WERI-Rb-1 (cell line): ENCODE data around the gene FBXO44.

Experiments used
- DNase-seq: peaks from one replicate; pipeline ENCODE4 v3.0.0-alpha.2; 2020
- H3K27ac ChIP-seq: fragments of 250-450 bp; sonication (Bioruptor Pico); 2 replicates; pipeline ENCODE4 v1.5.1; 2020; ENCODE audit warnings: mild to moderate bottlenecking, moderate library complexity
- H3K27me3 ChIP-seq: fragments of 250-450 bp; sonication (Bioruptor Pico); 2 replicates; pipeline ENCODE4 v1.5.1; 2021; ENCODE audit warnings: mild to moderate bottlenecking, low read depth, moderate library complexity; ENCODE audit not compliant: insufficient read depth, severe bottlenecking
- H3K36me3 ChIP-seq: fragments of 250-450 bp; sonication (Bioruptor Pico); 2 replicates; pipeline ENCODE4 v1.5.1; 2020; ENCODE audit warnings: mild to moderate bottlenecking, moderate library complexity
- H3K4me3 ChIP-seq: 2 replicates; pipeline ENCODE4 v1.5.1; 2011; ENCODE audit warnings: low read depth, mild to moderate bottlenecking, control low read depth, low read length
- H3K9me3 ChIP-seq: fragments of 250-450 bp; sonication (Bioruptor Pico); 2 replicates; pipeline ENCODE4 v1.5.1; 2021; ENCODE audit warnings: mild to moderate bottlenecking, moderate library complexity; ENCODE audit not compliant: severe bottlenecking
- TF ChIP-seq, protein P1 (sequence below): IDR thresholded peaks from 2 replicates; pipeline ENCODE4 v1.5.1; 2011; ENCODE audit warnings: low read depth, mild to moderate bottlenecking, control low read depth, inconsistent platforms, low read length

FBXO44 gene

DNA sequence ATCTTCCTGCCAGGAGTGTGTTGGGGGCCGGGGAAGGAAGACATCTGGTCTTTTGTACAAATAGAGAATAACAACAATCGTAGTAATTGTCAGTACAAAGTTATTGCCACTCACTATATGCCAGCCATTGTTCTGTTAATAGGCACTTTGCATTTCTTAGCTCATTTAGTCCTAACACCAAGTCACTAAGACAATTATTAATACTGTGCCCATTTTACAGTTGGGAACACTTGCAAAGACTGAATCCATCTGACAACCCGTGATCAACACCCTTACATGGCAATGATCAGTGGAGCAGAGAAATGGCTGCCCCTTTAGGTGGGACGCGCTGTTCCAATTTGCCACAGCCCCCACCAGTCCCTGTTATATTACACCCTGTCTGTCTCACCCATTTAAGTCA is 33.8 kb upstream of the FBXO44 start:
- peaks cover 8% of the 10 kb centered on the region for H3K9me3 ChIP-seq
- H3K27ac ChIP-seq: no peak overlapping the region
- no peaks in the 10 kb centered on the region for H3K27me3 ChIP-seq
- H3K4me3 ChIP-seq: no peak overlapping the region
- H3K36me3 ChIP-seq: no peaks in the 10 kb centered on the region
- DNase-seq: no peak
- TF ChIP-seq, protein P1, sequence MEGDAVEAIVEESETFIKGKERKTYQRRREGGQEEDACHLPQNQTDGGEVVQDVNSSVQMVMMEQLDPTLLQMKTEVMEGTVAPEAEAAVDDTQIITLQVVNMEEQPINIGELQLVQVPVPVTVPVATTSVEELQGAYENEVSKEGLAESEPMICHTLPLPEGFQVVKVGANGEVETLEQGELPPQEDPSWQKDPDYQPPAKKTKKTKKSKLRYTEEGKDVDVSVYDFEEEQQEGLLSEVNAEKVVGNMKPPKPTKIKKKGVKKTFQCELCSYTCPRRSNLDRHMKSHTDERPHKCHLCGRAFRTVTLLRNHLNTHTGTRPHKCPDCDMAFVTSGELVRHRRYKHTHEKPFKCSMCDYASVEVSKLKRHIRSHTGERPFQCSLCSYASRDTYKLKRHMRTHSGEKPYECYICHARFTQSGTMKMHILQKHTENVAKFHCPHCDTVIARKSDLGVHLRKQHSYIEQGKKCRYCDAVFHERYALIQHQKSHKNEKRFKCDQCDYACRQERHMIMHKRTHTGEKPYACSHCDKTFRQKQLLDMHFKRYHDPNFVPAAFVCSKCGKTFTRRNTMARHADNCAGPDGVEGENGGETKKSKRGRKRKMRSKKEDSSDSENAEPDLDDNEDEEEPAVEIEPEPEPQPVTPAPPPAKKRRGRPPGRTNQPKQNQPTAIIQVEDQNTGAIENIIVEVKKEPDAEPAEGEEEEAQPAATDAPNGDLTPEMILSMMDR: no peak

DNA sequence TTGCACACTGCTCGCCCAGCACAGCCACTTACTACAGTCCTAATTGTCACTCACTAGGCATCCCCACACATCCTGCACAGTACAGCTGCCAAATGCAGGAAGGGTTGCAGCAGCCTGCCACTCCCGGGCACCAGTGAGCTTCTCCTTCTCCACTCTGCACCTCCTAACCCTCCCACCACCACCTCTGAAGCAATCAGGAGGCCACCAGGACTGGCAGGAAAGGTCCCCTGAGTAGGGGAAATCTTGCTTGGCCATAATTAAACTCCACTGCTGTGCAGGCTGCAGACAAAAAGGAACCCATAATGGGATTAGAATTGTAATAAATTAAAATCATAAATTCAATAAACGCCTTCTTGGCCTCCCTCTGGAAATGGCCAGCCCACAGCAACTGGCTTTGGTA is 32.3 kb upstream of the FBXO44 start:
- TF ChIP-seq, protein P1: no peak
- no peaks in the 10 kb centered on the region for H3K36me3 ChIP-seq
- no peaks in the 10 kb centered on the region for H3K27me3 ChIP-seq
- no peak overlapping the region for H3K27ac ChIP-seq
- no peak for DNase-seq
- no peak overlapping the region for H3K4me3 ChIP-seq
- peaks cover 8% of the 10 kb centered on the region for H3K9me3 ChIP-seq

DNA sequence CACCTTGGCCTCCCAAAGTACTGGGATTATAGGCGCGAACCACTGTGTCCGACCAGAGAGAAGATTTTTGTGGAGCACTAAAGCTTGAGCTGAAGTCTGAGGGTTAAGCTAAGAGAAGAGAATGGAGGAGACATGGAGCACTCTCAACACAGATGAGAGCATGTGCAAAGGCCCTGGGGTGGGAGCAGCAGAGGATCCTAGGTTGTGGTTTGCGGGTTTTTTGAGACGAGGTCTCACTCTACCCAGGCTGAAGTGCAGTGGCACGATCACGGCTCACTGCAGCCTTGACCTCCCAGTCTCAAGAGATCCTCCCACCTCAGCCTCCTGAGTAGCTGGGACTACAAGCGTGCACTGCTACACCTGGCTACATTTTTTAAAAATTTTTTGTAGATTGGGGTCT is 31.0 kb upstream of the FBXO44 start:
- Histone ChIP-seq H3K9me3 (peaks cover 8% of the 10 kb centered on the region), H3K36me3 (no peaks in the 10 kb centered on the region), H3K27ac (no peak overlapping the region), H3K27me3 (no peaks in the 10 kb centered on the region), H3K4me3 (no peak overlapping the region)
- TF ChIP-seq, protein P1: no peak
- no peak for DNase-seq

DNA sequence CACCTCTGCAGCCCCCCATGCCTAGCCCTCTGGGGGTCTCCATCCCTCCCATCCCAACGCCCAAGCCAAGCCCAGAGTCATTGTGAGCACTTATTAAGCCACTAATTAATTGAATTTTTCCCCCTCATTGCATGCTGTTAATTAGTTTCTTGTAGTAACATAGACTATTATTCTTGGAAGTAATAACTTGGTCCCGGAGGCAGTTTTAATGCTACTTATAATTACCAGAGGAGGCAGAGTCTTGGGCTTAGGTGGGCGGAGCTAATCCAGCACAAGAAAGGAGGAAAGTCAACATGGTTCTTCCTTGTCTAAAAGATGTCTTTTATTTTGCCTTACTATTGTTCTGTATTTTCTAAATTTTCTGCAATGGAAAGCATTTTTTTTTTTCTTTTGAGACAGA is 28.1 kb upstream of the FBXO44 start:
- H3K36me3 ChIP-seq: no peaks in the 10 kb centered on the region
- H3K9me3 ChIP-seq: peaks cover 8% of the 10 kb centered on the region
- TF ChIP-seq, protein P1: no peak
- DNase-seq: no peak
- H3K4me3 ChIP-seq: no peak overlapping the region
- no peak overlapping the region for H3K27ac ChIP-seq
- H3K27me3 ChIP-seq: no peaks in the 10 kb centered on the region

DNA sequence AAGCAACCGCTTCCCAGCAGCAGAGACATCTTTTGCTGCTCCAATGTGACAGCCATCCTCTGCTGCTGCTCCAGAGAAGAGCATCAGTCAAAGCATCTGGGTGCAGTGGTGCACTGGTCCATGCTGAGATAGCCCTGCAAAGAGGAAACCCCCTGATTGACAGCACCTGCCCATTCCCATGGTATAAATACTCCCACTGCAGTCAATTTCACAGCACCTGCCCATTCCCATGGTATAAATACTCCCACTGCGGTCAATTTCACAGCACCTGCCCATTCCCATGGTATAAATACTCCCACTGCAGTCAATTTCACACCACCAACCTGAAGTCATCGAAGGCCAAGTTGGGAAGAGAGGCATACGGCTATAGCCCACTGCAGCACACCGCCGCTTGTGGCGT is 25.9 kb upstream of the FBXO44 start:
- H3K9me3 ChIP-seq: peaks cover 8% of the 10 kb centered on the region
- H3K27me3 ChIP-seq: no peaks in the 10 kb centered on the region
- TF ChIP-seq, protein P1: no peak
- no peak overlapping the region for H3K4me3 ChIP-seq
- no peak overlapping the region for H3K27ac ChIP-seq
- H3K36me3 ChIP-seq: no peaks in the 10 kb centered on the region
- no peak for DNase-seq

DNA sequence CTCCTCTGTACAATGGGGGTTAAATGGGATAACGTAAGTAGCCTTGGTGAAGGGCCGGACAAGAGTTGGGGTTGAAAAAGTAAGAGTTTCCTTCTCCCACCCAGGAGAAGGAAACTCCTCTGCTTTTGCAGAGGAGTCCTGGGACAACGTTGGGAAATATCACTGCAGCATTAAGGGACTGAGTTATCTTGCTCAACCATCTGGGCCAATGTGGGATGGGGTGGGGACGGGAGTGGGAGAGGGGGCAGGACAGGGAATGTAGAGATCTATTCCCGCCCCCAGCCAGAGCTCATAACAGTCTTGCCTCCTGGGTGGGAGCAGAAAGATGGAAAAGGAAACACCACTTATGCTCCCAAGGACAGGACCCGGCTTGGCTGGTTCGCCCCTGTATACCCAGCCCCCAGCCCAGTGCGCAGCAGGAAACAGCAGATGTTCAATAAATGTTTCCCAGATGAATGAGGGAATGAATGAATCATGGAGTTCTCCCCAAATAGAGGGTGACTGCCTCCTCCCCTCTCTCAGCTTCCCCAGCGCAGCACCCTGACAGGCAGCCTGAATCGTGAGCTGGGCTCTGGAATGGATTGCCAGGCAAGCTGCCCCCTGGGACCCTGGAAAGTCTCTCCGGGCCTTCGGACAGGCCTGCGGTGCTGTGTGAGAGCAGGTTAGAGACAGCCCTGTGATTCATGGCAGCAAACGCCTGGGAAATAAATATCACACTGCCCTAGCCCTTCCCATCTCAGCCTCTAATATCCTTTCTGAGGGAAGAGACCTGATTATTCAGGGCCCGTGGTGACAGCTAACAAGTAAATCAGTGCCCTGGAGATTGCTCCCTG is 25.3 kb upstream of the FBXO44 start:
- no peak overlapping the region for H3K27ac ChIP-seq
- H3K9me3 ChIP-seq: peaks cover 8% of the 10 kb centered on the region
- no peaks in the 10 kb centered on the region for H3K36me3 ChIP-seq
- no peak for DNase-seq
- H3K27me3 ChIP-seq: no peaks in the 10 kb centered on the region
- TF ChIP-seq, protein P1: no peak
- H3K4me3 ChIP-seq: no peak overlapping the region
